IPS-11a (cell line): ENCODE results near the gene BAZ1B.
A peak's percentile ranks its signal among the peaks of the same experiment; 100 is the strongest.
"Not testable (repeated sequence)": the region's sequence is repeated elsewhere in the genome, so short reads cannot be mapped to it uniquely, and the experiment has no call there.

Experiments
- H3K4me3 ChIP-seq: one replicate; pipeline ENCODE4 v1.5.1; 2013; ENCODE audit warnings: low read depth, low read length, control low read depth

BAZ1B gene

GRCh38 chr7:73522105-73522872 is at the start of gene BAZ1B:
Gene BAZ1B (minus strand): TSS chr7:73522293. CDS start chr7:73521933, 360 bp downstream.
- H3K4me3 ChIP-seq, result peak within 1 kb of the TSS; percentile 72

GRCh38 chr7:73570977-73571376 is 48.9 kb upstream of the BAZ1B start:
- no peak overlapping the region for H3K4me3 ChIP-seq

- H3K4me3 ChIP-seq, result no peak overlapping the region
Observed at GRCh38 chr7:73570521-73570920, 48.4 kb upstream of the BAZ1B start.

DNA sequence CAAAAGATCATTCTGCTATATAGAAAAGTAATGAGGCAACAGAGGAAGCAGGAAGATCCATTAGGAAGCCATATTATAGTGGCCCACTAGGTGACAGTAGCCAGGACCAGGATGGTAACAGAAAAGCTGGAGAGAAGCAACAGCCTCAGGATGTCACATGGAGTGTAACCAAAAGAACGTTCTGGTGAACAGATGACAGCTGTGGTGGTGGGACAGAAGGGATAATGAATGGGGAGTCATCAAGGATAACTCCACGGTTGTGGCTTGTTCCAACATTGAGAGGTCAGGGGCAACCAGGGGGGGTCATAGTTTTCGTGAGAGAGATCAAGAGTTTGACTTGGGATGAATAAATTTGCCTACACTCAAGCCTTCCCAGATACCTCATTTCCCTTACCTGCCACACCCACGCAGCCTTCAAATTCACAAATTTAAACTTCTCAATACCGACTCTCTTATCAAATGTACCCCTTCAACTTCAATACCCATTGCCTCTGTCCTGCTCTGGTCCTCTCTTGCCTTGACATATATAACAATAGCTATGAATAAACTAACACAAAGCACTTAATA is 47.0 kb upstream of the BAZ1B start:
- H3K4me3 ChIP-seq, result no peak overlapping the region

- H3K4me3 ChIP-seq, result no peak overlapping the region
Observed at GRCh38 chr7:73567846-73568685, 46.0 kb upstream of the BAZ1B start.

DNA sequence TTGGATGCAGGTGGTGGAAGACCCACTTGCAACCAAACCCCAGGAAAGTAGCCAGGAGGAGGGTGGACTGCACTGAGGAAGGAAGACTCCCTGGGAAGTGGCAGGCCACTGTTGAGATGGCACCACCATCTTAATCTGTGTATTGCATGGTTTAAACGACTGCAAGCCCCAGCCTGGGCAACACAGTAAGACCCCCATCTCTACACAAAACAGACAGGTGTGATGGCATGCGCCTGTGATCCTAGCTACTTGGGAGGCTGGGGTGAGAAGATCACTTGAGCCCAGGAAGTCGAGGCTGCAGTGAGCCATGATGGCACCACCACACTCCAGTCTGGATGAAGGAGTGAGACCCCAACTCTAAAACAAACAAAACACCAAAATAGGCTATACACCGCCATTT is 45.0 kb upstream of the BAZ1B start:
- no peak overlapping the region for H3K4me3 ChIP-seq

GRCh38 chr7:73566431-73566830 is 44.3 kb upstream of the BAZ1B start:
- H3K4me3 ChIP-seq, result not testable (repeated sequence)

DNA sequence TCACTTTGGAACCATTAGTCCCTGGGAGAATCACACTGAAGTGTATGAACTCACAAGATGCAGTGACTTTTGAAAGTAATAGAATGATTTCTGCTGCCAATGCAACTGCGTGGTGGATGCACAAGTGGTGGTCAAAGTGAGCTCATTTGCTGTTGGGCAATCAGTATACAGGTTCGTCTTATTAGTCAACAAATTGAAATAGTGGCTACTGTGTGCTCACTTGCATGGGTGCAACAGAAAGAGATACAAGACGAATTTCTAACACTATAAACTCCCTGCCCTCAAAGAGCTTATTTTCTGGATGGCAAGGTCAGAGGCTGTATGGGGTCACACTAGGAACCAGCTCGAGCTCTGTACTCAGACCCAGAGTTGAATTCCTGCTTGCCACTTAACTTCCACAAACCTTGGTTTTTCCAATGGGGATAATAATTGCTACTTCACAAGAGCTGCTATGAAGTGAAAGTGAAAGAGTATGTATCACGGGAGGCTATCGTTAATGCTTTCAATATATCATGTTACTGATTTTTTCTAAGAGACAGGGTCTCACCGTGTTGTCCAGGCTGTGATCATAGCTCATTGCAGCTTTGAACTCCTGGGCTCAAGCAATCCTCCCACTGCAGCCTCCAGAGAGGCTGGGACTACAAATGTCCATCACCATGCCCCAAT is 43.7 kb upstream of the BAZ1B start:
- no peak overlapping the region for H3K4me3 ChIP-seq

DNA sequence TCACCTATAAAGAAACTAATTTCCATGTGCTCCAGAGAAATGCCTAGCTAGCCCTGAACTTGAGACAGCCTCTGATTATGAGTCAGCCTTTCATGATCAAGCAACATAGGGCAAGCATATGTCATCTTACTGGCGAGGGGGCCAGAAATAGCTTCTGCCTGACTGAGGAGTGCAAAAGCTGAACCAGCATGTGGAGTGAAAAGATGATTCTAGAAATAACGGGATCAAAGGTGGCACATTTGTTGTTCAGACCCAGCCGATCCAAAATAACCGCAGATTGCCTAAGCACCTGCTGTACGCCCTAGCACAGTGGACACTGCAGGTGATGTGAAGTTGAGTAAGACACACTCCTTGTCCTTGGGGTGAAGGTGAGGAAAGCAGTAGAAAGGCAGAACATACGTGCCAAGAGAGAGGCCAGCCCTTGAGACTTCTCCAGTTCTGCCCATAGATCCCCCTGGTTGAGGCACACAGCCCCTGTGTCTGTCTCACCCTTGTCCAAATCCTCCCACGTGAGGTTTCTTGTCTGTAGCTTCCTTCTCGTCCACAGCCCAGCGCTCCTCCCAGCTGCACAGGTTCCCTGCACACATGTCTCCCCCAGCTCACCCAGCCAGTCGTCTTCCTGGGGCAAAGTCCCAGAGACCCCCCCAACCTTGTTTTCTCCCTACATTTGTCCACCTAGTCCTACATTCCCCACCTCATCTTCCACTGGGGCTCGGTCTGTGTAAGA is 38.2 kb upstream of the BAZ1B start:
- no peak overlapping the region for H3K4me3 ChIP-seq

GRCh38 chr7:73557397-73558257 is 35.5 kb upstream of the BAZ1B start, which contains the start of gene BCL7B:
Gene BCL7B (minus strand): TSS chr7:73557690. CDS start chr7:73557578, 112 bp downstream.
- H3K4me3 ChIP-seq, result peak within 1 kb of the TSS; percentile 68

DNA sequence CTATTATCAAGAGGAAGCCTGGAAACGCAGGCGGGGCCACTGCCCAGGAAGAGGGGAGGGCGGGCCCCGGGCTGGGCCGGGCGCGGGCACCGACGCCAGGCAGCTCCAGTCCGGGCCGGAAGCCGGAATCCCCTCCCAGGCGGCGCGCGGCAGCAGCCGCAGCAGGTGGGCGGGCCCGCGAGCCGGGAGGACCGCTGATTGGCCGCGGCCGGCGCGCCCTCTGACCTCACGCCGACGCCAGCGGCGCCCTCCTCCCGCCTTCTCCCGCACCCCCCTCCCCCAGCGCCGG is 35.0 kb upstream of the BAZ1B start:
- peak overlapping the region; percentile 68 for H3K4me3 ChIP-seq

DNA sequence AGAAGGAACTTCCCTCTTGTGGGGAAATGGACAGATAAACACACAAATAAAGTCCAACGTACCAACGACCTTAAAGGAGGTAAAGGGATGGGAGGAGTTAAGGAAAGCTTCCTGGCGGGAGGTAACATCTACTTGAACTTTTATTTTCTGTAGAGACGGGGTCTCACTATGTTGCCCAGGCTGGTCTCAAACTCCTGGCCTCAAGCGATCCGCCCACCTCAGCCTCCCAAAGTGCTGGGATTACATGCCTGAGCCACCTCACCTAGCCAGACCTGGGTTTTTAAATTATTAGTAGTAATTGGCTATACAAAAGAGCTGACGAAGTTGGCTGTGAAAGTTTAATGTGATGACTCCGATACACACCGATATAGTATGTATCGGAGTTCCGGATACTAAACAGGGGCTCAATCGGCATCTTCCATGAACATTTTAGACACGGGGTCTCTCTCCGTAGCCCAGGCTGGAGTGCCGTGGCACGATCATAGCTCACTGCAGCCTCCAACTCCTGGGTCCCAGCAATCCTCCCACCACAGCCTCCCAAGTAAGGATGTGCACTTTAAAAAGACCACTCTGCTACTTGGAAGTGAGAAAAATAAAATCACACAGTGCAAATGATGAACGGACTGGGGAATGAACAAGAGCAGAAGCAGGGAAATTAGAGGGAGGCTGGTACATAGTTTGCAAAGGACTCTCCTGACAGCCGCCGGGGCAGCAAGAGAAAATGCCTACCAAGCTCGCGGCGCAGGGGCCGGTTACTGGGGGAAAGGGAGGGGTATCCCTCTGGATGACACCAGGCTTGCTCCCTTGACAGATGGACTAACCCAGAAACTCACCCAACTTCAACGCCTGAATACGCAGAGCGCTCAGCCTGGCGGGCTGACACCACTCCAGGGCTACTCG is 34.4 kb upstream of the BAZ1B start:
- H3K4me3 ChIP-seq, result peak overlapping the region; percentile 68

- H3K4me3 ChIP-seq, result no peak overlapping the region
Observed at GRCh38 chr7:73555411-73555982, 33.4 kb upstream of the BAZ1B start.

DNA sequence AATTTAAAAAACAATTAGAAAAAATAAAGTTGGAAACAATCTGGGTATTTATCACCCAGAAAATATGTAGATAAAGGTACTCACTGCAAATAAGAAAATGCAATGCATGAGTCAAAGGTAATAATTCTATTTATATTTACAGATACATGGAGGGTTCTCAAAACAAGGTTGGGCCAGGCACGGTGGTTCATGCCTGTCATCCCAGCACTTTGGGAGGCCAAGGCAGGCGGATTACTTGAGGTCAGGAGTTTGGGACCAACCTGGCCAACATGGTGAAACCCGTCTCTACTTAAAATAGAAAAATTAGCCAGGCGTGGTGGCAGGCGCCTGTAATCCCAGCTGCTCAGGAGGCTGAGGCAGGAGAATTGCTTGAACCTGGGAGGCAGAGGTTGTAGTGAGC is 28.0 kb upstream of the BAZ1B start:
- not testable (repeated sequence) for H3K4me3 ChIP-seq

DNA sequence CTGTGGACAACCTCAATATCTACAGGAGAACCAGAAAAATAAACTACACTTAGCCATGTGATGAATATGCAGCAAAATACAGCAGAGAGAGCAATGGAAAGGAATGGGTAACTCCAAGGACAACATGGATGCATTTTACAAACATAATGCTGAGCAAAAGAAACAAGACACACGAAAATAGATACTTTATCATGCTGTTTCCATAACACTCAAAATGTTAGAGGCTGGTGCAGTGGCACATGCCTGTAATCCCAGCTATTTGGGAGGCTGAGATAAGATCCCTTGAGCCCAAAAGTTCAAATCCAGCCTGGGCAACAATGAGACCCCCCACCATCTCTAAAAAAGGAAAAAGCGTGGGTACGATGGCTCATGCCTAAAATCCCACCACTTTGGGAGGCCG is 27.1 kb upstream of the BAZ1B start:
- H3K4me3 ChIP-seq, result no peak overlapping the region

DNA sequence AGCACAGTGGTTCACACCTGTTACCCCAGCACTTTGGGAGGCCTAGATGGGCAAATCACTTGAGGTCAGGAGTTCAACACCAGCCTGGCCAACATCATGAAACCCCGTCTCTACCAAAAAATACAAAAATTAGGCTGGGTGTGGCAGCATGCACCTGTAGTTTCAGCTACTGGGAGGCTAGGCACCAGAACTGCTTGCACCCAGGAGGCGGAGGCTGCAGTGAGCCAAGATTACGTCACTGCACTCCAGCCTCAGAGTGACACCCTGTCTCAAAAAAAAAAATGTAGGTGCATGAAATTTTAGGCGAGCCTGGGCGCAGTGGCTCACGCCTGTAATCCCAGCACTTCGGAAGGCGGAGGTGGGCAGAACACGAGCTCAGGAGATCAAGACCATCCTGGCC is 25.7 kb upstream of the BAZ1B start:
- H3K4me3 ChIP-seq, result no peak overlapping the region

GRCh38 chr7:73544678-73545077 is 22.6 kb upstream of the BAZ1B start:
- no peak overlapping the region for H3K4me3 ChIP-seq

DNA sequence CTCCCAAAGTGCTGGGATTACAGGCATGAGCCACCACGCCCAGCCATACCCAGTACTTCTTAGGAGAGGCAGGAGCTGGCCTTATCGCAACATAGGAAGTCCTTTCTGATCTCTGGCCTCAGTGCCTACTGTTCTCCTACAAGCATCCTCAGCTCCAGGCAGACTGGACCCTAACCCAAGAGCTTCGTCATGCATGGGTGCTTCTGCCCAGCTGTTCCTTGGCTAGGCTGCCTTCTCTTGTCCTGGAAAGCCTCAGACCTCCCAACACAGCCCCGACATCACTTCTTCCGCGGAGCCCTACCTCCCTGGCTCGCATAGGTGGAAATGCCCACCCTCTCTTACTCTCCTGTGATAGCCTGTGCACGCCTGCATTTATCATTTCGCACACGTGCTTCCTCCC is 19.6 kb upstream of the BAZ1B start:
- no peak overlapping the region for H3K4me3 ChIP-seq
